ENCODE results near the gene SMG6.

DNA sequence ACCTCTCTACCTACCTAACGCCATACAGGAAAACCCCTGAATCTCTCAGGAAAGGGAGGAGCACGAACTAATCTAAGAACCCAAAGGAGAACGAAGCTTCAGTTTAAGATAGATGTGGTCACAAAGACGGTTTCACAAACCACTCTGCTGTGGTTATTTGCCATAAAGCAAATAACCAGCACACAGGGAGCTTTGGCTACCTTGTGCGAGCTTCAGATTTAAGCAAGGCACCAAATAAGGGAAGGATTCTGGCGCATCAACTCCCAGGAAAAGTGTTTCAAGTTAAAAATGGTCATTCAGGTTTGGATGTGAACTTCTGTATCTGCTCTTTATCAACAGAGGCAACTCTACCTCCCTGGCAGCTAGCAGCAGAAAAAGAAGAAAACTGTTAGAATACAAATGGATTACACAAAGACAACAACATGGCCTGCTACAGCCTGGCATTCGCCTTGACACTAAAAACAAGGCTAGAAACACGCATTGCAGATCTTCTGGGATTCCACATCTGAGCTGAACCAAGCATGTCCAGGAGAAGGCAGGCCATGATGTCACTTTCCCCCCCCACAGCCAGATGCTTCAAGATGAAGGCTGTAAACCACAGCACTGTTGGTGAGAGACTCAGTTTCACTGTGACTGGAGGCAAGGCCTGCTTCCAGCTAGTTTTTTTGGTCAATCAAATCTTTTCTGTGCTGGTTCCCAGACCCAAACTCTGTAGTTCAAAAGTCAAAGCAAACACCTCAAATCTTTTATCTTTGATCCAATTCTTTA is 43.6 kb downstream of the SMG6 start:
- no peak for TF ChIP-seq GATA2 (IDR thresholded peaks at IDR 0.05; ENCODE audit: low read depth, low read length)
- TF ChIP-seq GATA3 (IDR thresholded peaks at IDR 0.05; ENCODE audit: low read depth, low read length): no peak

Measured in SH-SY5Y (cell line).